ENCODE measurements around the gene MED7. TPM values are rescaled to one million over a fixed set of nuclear protein-coding genes. Genes with fewer than 3 reads are reported as not detected.
"Not testable (repeated sequence)": the region's sequence is repeated elsewhere in the genome, so short reads cannot be mapped to it uniquely, and the experiment has no call there.

Gene MED7
- total and polyA plus RNA-seq, 2 experiments from 2014 or later: 15.8 to 22.2 TPM

- Histone ChIP-seq H3K27ac (no peak overlapping the region), H4K20me1 (ENCODE audit: insufficient read depth) (no peaks in the 10 kb centered on the region), H3K79me2 (ENCODE audit: insufficient read depth) (no peaks in the 10 kb centered on the region), H3K4me3 (no peak overlapping the region), H3K4me1 (ENCODE audit: insufficient read depth) (no peaks in the 10 kb centered on the region), H3F3A (ENCODE audit: insufficient read depth) (no peaks in the 10 kb centered on the region), H3K9me2 (ENCODE audit: insufficient read depth) (no peaks in the 10 kb centered on the region), H3K36me3 (ENCODE audit: low read depth) (no peaks in the 10 kb centered on the region), H3K27me3 (replicated peaks; ENCODE audit: insufficient read depth) (peaks cover 46% of the 10 kb centered on the region), H3K9me3 (ENCODE audit: low read depth) (no peaks in the 10 kb centered on the region), H2AFZ (no peak overlapping the region), H3K9ac (no peak overlapping the region), H3K4me2 (ENCODE audit: unreplicated experiment) (no peak overlapping the region)
- in situ Hi-C loops (cut with MboI): no loop called here
- TF ChIP-seq EZH2phosphoT487 (IDR thresholded peaks at IDR 0.05; ENCODE audit: insufficient read depth, low read depth) (no peak), EZH2 (IDR thresholded peaks at IDR 0.05; ENCODE audit: insufficient read depth, poor library complexity, severe bottlenecking) (no peak)
- 44 to 47% methylated on average over 11 to 12 of the region's 12 CpGs for WGBS, 2 experiments (ENCODE audit: low coverage in 1 of 2, low lambda C conversion rate in 2 of 2, missing lambda C conversion rate in 2 of 2)
- DNase-seq: no peak
Observed at GRCh38 chr5:157186309-157187045, 43.8 kb upstream of the MED7 start.

GRCh38 chr5:157185122-157185521 lies 42.5 kb upstream of the MED7 start:
- H3K4me3 ChIP-seq; H4K20me1 ChIP-seq (ENCODE audit: insufficient read depth); H3K4me2 ChIP-seq (ENCODE audit: unreplicated experiment); H3K27ac ChIP-seq; H2AFZ ChIP-seq; DNase-seq; H3K9me3 ChIP-seq (ENCODE audit: low read depth); H3K79me2 ChIP-seq (ENCODE audit: insufficient read depth); H3K9me2 ChIP-seq (ENCODE audit: insufficient read depth); H3K9ac ChIP-seq; H3F3A ChIP-seq (ENCODE audit: insufficient read depth); in situ Hi-C loops (cut with MboI); H3K4me1 ChIP-seq (ENCODE audit: insufficient read depth); H3K36me3 ChIP-seq (ENCODE audit: low read depth): not testable (repeated sequence)
- peaks cover 52% of the 10 kb centered on the region for H3K27me3 ChIP-seq (replicated peaks; ENCODE audit: insufficient read depth)
- WGBS, 2 experiments (ENCODE audit: low coverage in 1 of 2, low lambda C conversion rate in 2 of 2, missing lambda C conversion rate in 2 of 2): 69 to 71% methylated on average over 6 of the region's 6 CpGs

GRCh38 chr5:157184117-157184670 lies 41.5 kb upstream of the MED7 start:
- no peak overlapping the region for H3K27ac ChIP-seq
- WGBS, 2 experiments (ENCODE audit: low coverage in 1 of 2, low lambda C conversion rate in 2 of 2, missing lambda C conversion rate in 2 of 2): 42 to 43% methylated on average over 8 of the region's 8 CpGs
- H3K27me3 ChIP-seq (replicated peaks; ENCODE audit: insufficient read depth): peaks cover 54% of the 10 kb centered on the region
- H2AFZ ChIP-seq: no peak overlapping the region
- no peaks in the 10 kb centered on the region for H3K9me2 ChIP-seq (ENCODE audit: insufficient read depth)
- H3K9ac ChIP-seq: no peak overlapping the region
- no peak for DNase-seq
- H3K4me2 ChIP-seq (ENCODE audit: unreplicated experiment): no peak overlapping the region
- H4K20me1 ChIP-seq (ENCODE audit: insufficient read depth): no peaks in the 10 kb centered on the region
- H3K9me3 ChIP-seq (ENCODE audit: low read depth): no peaks in the 10 kb centered on the region
- H3K36me3 ChIP-seq (ENCODE audit: low read depth): no peaks in the 10 kb centered on the region
- in situ Hi-C loops (cut with MboI): no loop called here
- no peak for TF ChIP-seq EZH2 (IDR thresholded peaks at IDR 0.05; ENCODE audit: insufficient read depth, poor library complexity, severe bottlenecking)
- no peak for TF ChIP-seq EZH2phosphoT487 (IDR thresholded peaks at IDR 0.05; ENCODE audit: insufficient read depth, low read depth)
- H3K4me1 ChIP-seq (ENCODE audit: insufficient read depth): no peaks in the 10 kb centered on the region
- no peaks in the 10 kb centered on the region for H3K79me2 ChIP-seq (ENCODE audit: insufficient read depth)
- H3K4me3 ChIP-seq: no peak overlapping the region
- H3F3A ChIP-seq (ENCODE audit: insufficient read depth): no peaks in the 10 kb centered on the region

GRCh38 chr5:157182143-157182757 lies 39.6 kb upstream of the MED7 start:
- Histone ChIP-seq H3K9me2 (ENCODE audit: insufficient read depth) (no peaks in the 10 kb centered on the region), H3K9ac (no peak overlapping the region), H3F3A (ENCODE audit: insufficient read depth) (no peaks in the 10 kb centered on the region), H3K4me3 (no peak overlapping the region), H3K4me2 (ENCODE audit: unreplicated experiment) (no peak overlapping the region), H3K4me1 (ENCODE audit: insufficient read depth) (no peaks in the 10 kb centered on the region), H4K20me1 (ENCODE audit: insufficient read depth) (no peaks in the 10 kb centered on the region), H3K27me3 (replicated peaks; ENCODE audit: insufficient read depth) (peaks cover 51% of the 10 kb centered on the region), H3K79me2 (ENCODE audit: insufficient read depth) (no peaks in the 10 kb centered on the region), H3K9me3 (ENCODE audit: low read depth) (no peaks in the 10 kb centered on the region), H2AFZ (no peak overlapping the region), H3K27ac (no peak overlapping the region), H3K36me3 (ENCODE audit: low read depth) (no peaks in the 10 kb centered on the region)
- in situ Hi-C loops (cut with MboI): no loop called here
- TF ChIP-seq EZH2phosphoT487 (IDR thresholded peaks at IDR 0.05; ENCODE audit: insufficient read depth, low read depth) (no peak), EZH2 (IDR thresholded peaks at IDR 0.05; ENCODE audit: insufficient read depth, poor library complexity, severe bottlenecking) (no peak)
- DNase-seq: no peak
- 46 to 53% methylated on average over 3 of the region's 3 CpGs for WGBS, 2 experiments (ENCODE audit: low coverage in 1 of 2, low lambda C conversion rate in 2 of 2, missing lambda C conversion rate in 2 of 2)

All from GM23248 (cell line).